HCT116 (cell line): ENCODE data around the gene SBF2.

ENCODE experiments used
- ATF3 ChIP-seq: IDR thresholded peaks from 2 replicates; pipeline ENCODE4 v1.6.1; 2012
- CEBPB ChIP-seq: IDR thresholded peaks from 2 replicates; pipeline ENCODE4 v1.6.1; 2012; ENCODE audit warnings: low read depth
- CTCF ChIP-seq, 3 experiments: fragments of 200-600 bp in 1 of 3; sonication (generic) in 1 of 3; IDR thresholded peaks in 2 of 3; conservative IDR thresholded peaks in 1 of 3; 2 replicates each; pipeline ENCODE4 v1.5.1; 2012 to 2017; ENCODE audit warnings: low read depth in 2 of 3, low read length in 2 of 3, antibody characterized with exemption in 1 of 3, borderline replicate concordance in 1 of 3, control low read depth in 1 of 3, mild to moderate bottlenecking in 1 of 3, mixed read lengths in 1 of 3, mixed run types in 1 of 3, moderate library complexity in 1 of 3; ENCODE audit not compliant: insufficient read depth in 1 of 3
- EZH2 ChIP-seq: fragments of 200-600 bp; sonication (generic); IDR thresholded peaks from 2 replicates; pipeline ENCODE4 v1.6.1; 2017; ENCODE audit warnings: antibody characterized with exemption, mixed run types
- EZH2phosphoT487 ChIP-seq: fragments of 200-600 bp; IDR thresholded peaks from 2 replicates; pipeline ENCODE4 v1.6.1; 2018; ENCODE audit warnings: antibody characterized with exemption, borderline replicate concordance
- JUND ChIP-seq: IDR thresholded peaks from 2 replicates; pipeline ENCODE4 v1.6.1; 2012
- MAX ChIP-seq: IDR thresholded peaks from 2 replicates; pipeline ENCODE4 v1.6.1; 2012
- POLR2A ChIP-seq: IDR thresholded peaks from 2 replicates; pipeline ENCODE4 v1.7.0; 2011; ENCODE audit warnings: borderline replicate concordance; ENCODE audit not compliant: insufficient read depth, insufficient read length; ENCODE audit errors: extremely low read depth
- POLR2AphosphoS5 ChIP-seq: IDR thresholded peaks from 2 replicates; pipeline ENCODE4 v1.6.1; 2011; ENCODE audit warnings: mild to moderate bottlenecking, low read depth, low read length, moderate library complexity
- RAD21 ChIP-seq: IDR thresholded peaks from 2 replicates; pipeline ENCODE4 v1.6.1; 2012; ENCODE audit warnings: low read depth, mild to moderate bottlenecking
- REST ChIP-seq: IDR thresholded peaks from 2 replicates; pipeline ENCODE4 v1.6.1; 2012; ENCODE audit warnings: low read depth
- TCF7L2 ChIP-seq: IDR thresholded peaks from 2 replicates; pipeline ENCODE4 v1.7.0; 2011; ENCODE audit warnings: borderline replicate concordance, inconsistent platforms; ENCODE audit not compliant: insufficient read depth, insufficient read length; ENCODE audit errors: extremely low read depth
- YY1 ChIP-seq: IDR thresholded peaks from 2 replicates; pipeline ENCODE4 v1.6.1; 2011; ENCODE audit warnings: low read length, low read depth, moderate library complexity, mild to moderate bottlenecking; ENCODE audit not compliant: insufficient replicate concordance; ENCODE audit errors: extremely low read depth
- ZFX ChIP-seq: fragments of 450-650 bp; IDR thresholded peaks from 2 replicates; pipeline ENCODE4 v1.6.1; 2017

- TF ChIP-seq CTCF (IDR thresholded peaks at IDR 0.05 in 2 of 3, conservative IDR thresholded peaks at IDR 0.05 in 1 of 3; ENCODE audit: borderline replicate concordance in 1 of 3, insufficient read depth in 1 of 3, low read depth in 2 of 3, low read length in 2 of 3) (no peak), CEBPB (no peak), TCF7L2 (no peak), EZH2phosphoT487 (no peak), RAD21 (no peak), YY1 (no peak), POLR2A (no peak), POLR2AphosphoS5 (no peak), ZFX (no peak), ATF3 (no peak), JUND (no peak), EZH2 (no peak), REST (no peak), MAX (no peak)
Observed at GRCh38 chr11:10295064-10295901, 1.3 kb upstream of the SBF2 start.
